Neural cell (in vitro differentiated cells): ENCODE data around the gene KRTAP20-1. TPM values are rescaled to one million over a fixed set of nuclear protein-coding genes. Genes with fewer than 3 reads are reported as not detected.

Experiments used
- H2AFZ ChIP-seq: fragments of 200-600, 300-800 bp; sonication (generic), shearing (Covaris generic); 2 replicates; pipeline ENCODE4 v1.6.0; 2014; ENCODE audit warnings: low read depth, mild to moderate bottlenecking, antibody characterized with exemption, low read length, moderate library complexity
- H3F3A ChIP-seq: fragments of 200-600 bp; shearing (Covaris generic); 2 replicates; pipeline ENCODE4 v1.6.1; 2016; ENCODE audit warnings: mild to moderate bottlenecking, moderate library complexity, mixed read lengths, antibody characterized with exemption, low read length; ENCODE audit not compliant: insufficient read depth, poor library complexity, severe bottlenecking
- H3K27ac ChIP-seq: fragments of 200-600, 300-800 bp; sonication (generic), shearing (Covaris generic); 2 replicates; pipeline ENCODE4 v1.5.1; 2014; ENCODE audit warnings: mild to moderate bottlenecking, low read length, moderate library complexity
- H3K27me3 ChIP-seq: fragments of 300-800, 200-600 bp; sonication (generic), shearing (Covaris generic); 2 replicates; pipeline ENCODE4 v1.6.0; 2014; ENCODE audit warnings: mild to moderate bottlenecking, low read depth, low read length, moderate library complexity; ENCODE audit not compliant: insufficient read depth
- H3K36me3 ChIP-seq: fragments of 300-800, 200-600 bp; sonication (generic), shearing (Covaris generic); 2 replicates; pipeline ENCODE4 v1.5.1; 2014; ENCODE audit warnings: mild to moderate bottlenecking, antibody characterized with exemption, low read length, moderate library complexity; ENCODE audit not compliant: insufficient read depth
- H3K4me2 ChIP-seq: fragments of 300-800, 200-600 bp; sonication (generic), shearing (Covaris generic); 2 replicates; pipeline ENCODE4 v1.6.0; 2014; ENCODE audit warnings: mild to moderate bottlenecking, low read length
- H3K4me3 ChIP-seq: fragments of 300-800, 200-600 bp; sonication (generic), shearing (Covaris generic); 2 replicates; pipeline ENCODE4 v1.5.1; 2014; ENCODE audit warnings: mild to moderate bottlenecking, low read length, moderate library complexity
- H3K79me2 ChIP-seq: fragments of 200-600 bp; shearing (Covaris generic); replicated peaks from 2 replicates; pipeline ENCODE4 v1.6.0; 2014; ENCODE audit warnings: mild to moderate bottlenecking, low read length, moderate library complexity; ENCODE audit not compliant: insufficient read depth
- H3K9ac ChIP-seq: fragments of 300-800, 200-600 bp; sonication (generic), shearing (Covaris generic); 2 replicates; pipeline ENCODE4 v1.6.1; 2016; ENCODE audit warnings: mild to moderate bottlenecking, low read length, mixed read lengths
- H3K9me2 ChIP-seq: fragments of 200-600 bp; shearing (Covaris generic); 2 replicates; pipeline ENCODE4 v1.6.1; 2016; ENCODE audit warnings: mild to moderate bottlenecking, low read length, mixed read lengths; ENCODE audit not compliant: insufficient read depth
- H3K9me3 ChIP-seq: fragments of 200-600, 300-800 bp; sonication (generic), shearing (Covaris generic); 2 replicates; pipeline ENCODE4 v1.6.1; 2016; ENCODE audit warnings: mild to moderate bottlenecking, mixed run types, low read length, moderate library complexity, mixed read lengths
- H4K20me1 ChIP-seq: fragments of 200-600 bp; shearing (Covaris generic); 2 replicates; pipeline ENCODE4 v1.6.1; 2016; ENCODE audit warnings: mild to moderate bottlenecking, mixed run types; ENCODE audit not compliant: insufficient read depth
- EP300 ChIP-seq: fragments of 450-650 bp; conservative IDR thresholded peaks from 2 replicates; pipeline ENCODE4 v1.6.1; 2014; ENCODE audit warnings: antibody characterized with exemption, mild to moderate bottlenecking, moderate library complexity; ENCODE audit not compliant: poor library complexity, severe bottlenecking
- EZH2 ChIP-seq: fragments of 200-600, 300-800 bp; shearing (Covaris generic), sonication (generic); IDR thresholded peaks from 2 replicates; pipeline ENCODE4 v1.6.1; 2014; ENCODE audit warnings: antibody characterized with exemption, low read length, borderline replicate concordance, mild to moderate bottlenecking; ENCODE audit not compliant: insufficient read depth, poor library complexity, severe bottlenecking
- MXI1 ChIP-seq: fragments of 450-650 bp; conservative IDR thresholded peaks from 2 replicates; pipeline ENCODE4 v1.6.1; 2014; ENCODE audit warnings: antibody characterized with exemption, mild to moderate bottlenecking; ENCODE audit not compliant: poor library complexity, severe bottlenecking
- POLR2AphosphoS5 ChIP-seq: IDR thresholded peaks from 2 replicates; pipeline ENCODE4 v1.6.1; 2012
- RAD21 ChIP-seq: fragments of 450-650 bp; conservative IDR thresholded peaks from 2 replicates; pipeline ENCODE4 v1.6.1; 2014; ENCODE audit warnings: antibody characterized with exemption, mild to moderate bottlenecking, moderate library complexity
- REST ChIP-seq: IDR thresholded peaks from 2 replicates; pipeline ENCODE4 v1.6.1; 2012; ENCODE audit warnings: borderline replicate concordance
- SMC3 ChIP-seq: fragments of 450-650 bp; conservative IDR thresholded peaks from 2 replicates; pipeline ENCODE4 v1.6.1; 2014; ENCODE audit warnings: antibody characterized with exemption, mild to moderate bottlenecking, moderate library complexity; ENCODE audit not compliant: poor library complexity
- TAF1 ChIP-seq: IDR thresholded peaks from 2 replicates; pipeline ENCODE4 v1.6.1; 2012; ENCODE audit warnings: low read depth
- polyA plus RNA-seq: library from polyadenylated mRNA; depleted of rRNA; stranded (reverse); fragments of >200 nt; gene quantifications from 2 replicates; pipeline ENCODE4 v1.2.3, GENCODE V29; 2014
- TF ChIP-seq, protein P1 (sequence below): fragments of 450-650 bp; IDR thresholded peaks from 2 replicates; pipeline ENCODE4 v1.5.1; 2014; ENCODE audit warnings: antibody characterized with exemption, mild to moderate bottlenecking, moderate library complexity; ENCODE audit not compliant: poor library complexity, severe bottlenecking

Gene KRTAP20-1
- polyA plus RNA-seq, 1 donor from 2014 or later, result not detected

DNA sequence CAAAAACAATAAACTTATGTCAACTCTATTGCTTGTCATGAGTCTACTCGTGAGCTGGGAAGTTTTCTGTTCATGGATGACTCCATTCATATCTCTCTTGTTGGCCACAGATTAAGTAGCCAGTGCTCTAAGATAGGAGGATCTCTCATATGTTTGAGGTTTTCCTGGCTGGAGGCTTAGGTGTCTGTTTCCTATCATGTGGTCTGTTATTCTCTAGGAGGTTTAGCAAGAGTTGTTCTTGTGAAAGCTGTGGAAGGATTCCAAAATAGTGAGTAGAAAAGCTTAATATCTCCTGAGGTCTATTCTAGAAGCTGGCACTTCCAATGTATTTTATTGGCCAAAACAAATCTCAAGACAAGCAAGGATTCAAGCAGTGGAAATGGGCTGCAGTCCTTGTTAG, 13.0 kb downstream of the KRTAP20-1 start:
- Histone ChIP-seq H3K9ac (no peak overlapping the region), H3K4me3 (no peak overlapping the region), H3K9me3 (peaks cover 6% of the 10 kb centered on the region), H4K20me1 (no peaks in the 10 kb centered on the region), H3K27ac (no peak overlapping the region), H3K9me2 (no peaks in the 10 kb centered on the region), H3K36me3 (no peaks in the 10 kb centered on the region), H2AFZ (no peak overlapping the region), H3F3A (no peaks in the 10 kb centered on the region), H3K4me2 (no peak overlapping the region), H3K27me3 (no peaks in the 10 kb centered on the region), H3K79me2 (no peaks in the 10 kb centered on the region)
- no peak for TF ChIP-seq TAF1
- no peak for TF ChIP-seq SMC3
- TF ChIP-seq, protein P1, sequence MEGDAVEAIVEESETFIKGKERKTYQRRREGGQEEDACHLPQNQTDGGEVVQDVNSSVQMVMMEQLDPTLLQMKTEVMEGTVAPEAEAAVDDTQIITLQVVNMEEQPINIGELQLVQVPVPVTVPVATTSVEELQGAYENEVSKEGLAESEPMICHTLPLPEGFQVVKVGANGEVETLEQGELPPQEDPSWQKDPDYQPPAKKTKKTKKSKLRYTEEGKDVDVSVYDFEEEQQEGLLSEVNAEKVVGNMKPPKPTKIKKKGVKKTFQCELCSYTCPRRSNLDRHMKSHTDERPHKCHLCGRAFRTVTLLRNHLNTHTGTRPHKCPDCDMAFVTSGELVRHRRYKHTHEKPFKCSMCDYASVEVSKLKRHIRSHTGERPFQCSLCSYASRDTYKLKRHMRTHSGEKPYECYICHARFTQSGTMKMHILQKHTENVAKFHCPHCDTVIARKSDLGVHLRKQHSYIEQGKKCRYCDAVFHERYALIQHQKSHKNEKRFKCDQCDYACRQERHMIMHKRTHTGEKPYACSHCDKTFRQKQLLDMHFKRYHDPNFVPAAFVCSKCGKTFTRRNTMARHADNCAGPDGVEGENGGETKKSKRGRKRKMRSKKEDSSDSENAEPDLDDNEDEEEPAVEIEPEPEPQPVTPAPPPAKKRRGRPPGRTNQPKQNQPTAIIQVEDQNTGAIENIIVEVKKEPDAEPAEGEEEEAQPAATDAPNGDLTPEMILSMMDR, result no peak
- TF ChIP-seq EP300, result no peak
- TF ChIP-seq REST, result no peak
- TF ChIP-seq EZH2, result no peak
- no peak for TF ChIP-seq RAD21
- TF ChIP-seq POLR2AphosphoS5, result no peak
- TF ChIP-seq MXI1, result no peak

DNA sequence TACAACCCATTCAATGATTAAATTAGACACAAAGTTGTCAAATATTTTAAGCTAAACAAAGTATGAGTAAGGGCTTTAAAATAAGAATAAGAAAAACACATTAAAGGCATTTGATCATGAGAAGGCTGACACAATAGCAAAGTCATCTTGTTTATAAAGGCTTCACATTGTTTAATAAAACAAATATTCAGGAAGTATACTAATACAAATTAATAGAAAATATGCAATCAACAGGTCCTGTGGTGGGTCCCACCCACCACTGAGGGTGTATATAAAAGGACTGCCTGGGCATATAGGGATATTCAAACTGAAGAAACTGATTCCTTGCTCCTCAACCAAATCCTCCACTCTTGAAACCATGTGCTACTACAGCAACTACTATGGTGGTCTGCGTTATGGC, 18.7 kb downstream of the KRTAP20-1 start, which contains the start of gene KRTAP20-2:
KRTAP20-2 (plus strand) TSS at position 301 of the 400 bp plus-strand sequence; CDS start at position 359, 58 bp downstream.
- H3K79me2 ChIP-seq, result no peaks in the 10 kb centered on the region
- no peaks in the 10 kb centered on the region for H4K20me1 ChIP-seq
- no peak within 1 kb of the TSS for H3K4me2 ChIP-seq
- H3K9me3 ChIP-seq, result no peaks in the 10 kb centered on the region
- TF ChIP-seq POLR2AphosphoS5, result no peak
- no peak within 1 kb of the TSS for H3K9ac ChIP-seq
- no peaks in the 10 kb centered on the region for H3K27me3 ChIP-seq
- no peak within 1 kb of the TSS for H3K4me3 ChIP-seq
- H3K27ac ChIP-seq, result no peak within 1 kb of the TSS
- H3K9me2 ChIP-seq, result no peaks in the 10 kb centered on the region
- no peaks in the 10 kb centered on the region for H3F3A ChIP-seq
- no peak within 1 kb of the TSS for H2AFZ ChIP-seq
- no peaks in the 10 kb centered on the region for H3K36me3 ChIP-seq

DNA sequence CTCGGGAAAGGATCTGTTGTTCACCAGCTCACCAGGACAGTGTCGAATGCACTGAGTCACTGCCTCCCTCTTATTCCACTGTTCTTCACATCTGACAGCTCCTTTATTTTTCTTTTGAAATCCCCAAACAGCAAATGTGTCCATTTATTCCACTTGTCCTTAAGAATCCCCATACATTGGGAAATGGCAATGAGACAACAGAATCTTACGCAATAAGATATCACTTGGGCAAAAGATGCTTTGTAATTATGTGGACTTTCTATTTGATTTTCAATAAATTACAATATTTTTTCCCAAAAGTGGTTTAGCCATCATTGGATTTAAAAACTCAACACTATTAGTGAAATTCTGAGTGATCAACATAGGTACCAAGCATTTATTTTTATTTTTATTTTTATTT, 22.5 kb downstream of the KRTAP20-1 start:
- Histone ChIP-seq H2AFZ (no peak overlapping the region), H4K20me1 (no peaks in the 10 kb centered on the region), H3K4me3 (no peak overlapping the region), H3K9ac (no peak overlapping the region), H3K9me2 (no peaks in the 10 kb centered on the region), H3K79me2 (no peaks in the 10 kb centered on the region), H3K9me3 (no peaks in the 10 kb centered on the region), H3K27ac (no peak overlapping the region), H3K27me3 (no peaks in the 10 kb centered on the region), H3K4me2 (no peak overlapping the region), H3F3A (no peaks in the 10 kb centered on the region), H3K36me3 (no peaks in the 10 kb centered on the region)
- no peak for TF ChIP-seq MXI1
- TF ChIP-seq EP300, result no peak
- TF ChIP-seq TAF1, result no peak
- no peak for TF ChIP-seq SMC3
- no peak for TF ChIP-seq RAD21
- TF ChIP-seq REST, result no peak
- TF ChIP-seq POLR2AphosphoS5, result no peak
- TF ChIP-seq, protein P1, result no peak
- TF ChIP-seq EZH2, result no peak
